ENCODE measurements around the gene MAP9.
"Not testable (repeated sequence)": the region's sequence is repeated elsewhere in the genome, so short reads cannot be mapped to it uniquely, and the experiment has no call there.

The MAP9 gene

DNA sequence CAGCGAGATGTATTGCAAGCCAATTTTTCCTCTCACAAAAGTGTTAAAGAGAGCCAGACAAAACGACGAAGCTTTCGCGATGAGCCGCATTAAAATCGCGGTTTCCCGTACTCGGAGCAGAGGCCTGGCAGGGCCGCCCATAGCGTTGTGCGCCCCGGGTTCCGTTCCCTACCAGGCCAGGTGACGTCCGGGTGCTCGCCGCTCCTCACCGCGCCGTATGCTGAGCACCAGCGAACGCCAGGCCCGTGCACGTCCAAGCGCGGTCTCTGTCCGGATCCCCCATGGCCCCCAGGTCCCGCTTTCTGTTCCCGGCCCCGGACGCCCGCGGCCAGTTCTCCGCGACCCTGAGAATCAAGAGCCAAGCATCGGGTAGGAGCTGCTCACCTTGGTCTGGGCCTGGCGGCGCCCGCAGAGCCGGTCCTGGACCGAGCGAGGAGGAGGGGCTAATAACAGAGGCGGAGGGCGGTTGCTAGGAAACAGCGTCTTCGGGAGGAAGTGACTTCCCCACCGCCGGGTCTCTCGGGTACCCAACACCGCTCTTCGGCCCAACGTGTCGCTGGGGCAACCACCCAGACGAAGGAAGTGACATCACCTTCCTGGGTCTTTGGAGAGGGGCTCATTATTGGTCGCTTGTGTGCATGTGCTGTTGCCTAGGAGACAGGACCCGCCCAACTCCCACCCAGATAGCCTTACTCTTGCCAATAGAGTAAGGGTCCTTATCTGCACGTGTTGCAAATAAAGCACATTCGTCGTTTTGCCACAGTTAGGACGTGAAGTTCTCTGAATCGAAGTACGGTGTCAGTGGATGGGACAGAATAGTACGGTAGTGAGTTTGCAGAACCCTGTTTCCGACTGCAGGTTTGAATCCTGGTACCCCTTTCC is at the start of gene MAP9:
Gene MAP9 (minus strand): TSS at position 579 of the 882 bp plus-strand sequence. CDS start 1,115 bp downstream, outside the sequence.
- peak; percentile 97 for DNase-seq

DNA sequence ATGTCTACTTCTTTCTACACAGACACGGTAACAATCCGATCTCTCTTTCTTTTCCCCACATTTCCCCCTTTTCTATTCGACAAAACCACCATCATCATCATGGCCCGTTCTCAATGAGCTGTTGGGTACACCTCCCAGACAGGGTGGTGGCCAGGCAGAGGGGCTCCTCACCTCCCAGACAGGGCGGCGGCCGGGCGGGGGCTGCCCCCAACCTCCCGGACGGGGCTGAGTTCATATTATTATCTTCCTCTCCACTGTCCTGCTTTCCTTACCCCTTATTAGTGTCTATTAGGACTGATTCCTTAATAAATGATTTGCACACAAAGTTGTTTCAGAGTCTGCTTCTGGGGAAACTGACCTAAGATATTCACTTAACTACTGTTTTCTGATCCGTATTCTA is 48.0 kb upstream of the MAP9 start:
- DNase-seq: not testable (repeated sequence)

DNA sequence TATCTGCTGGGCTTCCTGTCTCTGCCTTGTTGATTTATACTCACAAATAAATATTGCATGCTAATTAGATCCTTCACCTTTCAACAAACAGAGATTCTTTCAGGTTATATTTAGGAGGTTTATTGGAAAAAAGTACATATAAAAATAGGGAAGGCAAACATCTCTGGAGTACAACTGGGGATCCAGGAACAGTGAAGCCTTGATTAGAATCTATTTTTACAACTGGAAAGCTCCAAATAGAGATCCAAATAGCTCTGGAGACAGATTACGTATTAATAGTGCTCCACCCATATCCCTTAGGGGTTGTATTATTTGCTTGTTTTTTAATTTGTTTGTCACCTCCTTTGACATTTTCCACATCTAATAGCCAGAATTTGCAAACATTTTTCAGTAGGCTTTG is 46.9 kb upstream of the MAP9 start:
- no peak for DNase-seq

DNA sequence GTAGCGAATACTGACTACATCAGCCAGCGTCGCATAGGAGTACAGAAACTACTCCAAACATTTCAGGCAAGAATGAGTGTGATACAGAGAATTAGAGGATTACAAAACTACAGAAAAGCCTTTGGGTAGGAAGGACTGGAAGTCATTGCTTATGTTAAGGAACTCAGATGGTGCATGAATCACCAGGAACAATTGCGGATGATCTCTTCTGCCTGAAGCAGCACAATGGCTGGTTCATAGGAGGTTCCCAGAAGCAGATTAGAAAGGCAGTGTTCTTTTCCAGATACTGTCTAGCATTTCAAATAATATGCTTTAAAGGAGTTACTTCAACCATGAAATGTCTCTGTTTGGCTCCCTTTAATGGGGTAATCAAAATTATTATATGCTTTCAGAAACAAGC is 42.5 kb upstream of the MAP9 start:
- DNase-seq: no peak

DNA sequence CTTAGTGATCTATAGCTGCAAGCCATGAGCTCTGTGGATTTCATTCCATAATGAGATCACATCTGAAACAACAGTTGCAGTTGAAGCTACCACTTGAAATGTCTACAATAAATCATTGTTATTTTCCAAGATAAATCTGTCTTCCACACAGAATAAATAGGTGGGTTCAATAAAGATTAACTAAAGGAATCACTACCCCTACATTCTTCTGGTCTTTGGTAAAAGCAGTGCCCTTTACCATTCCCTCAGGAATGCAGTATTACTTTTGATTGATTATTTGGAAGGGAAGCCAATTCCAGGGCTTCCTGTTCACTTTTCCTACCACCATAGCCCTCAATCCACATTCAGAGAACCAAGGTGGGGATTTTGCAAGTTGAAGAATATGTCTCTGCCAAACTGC is 38.9 kb upstream of the MAP9 start:
- DNase-seq: no peak

DNA sequence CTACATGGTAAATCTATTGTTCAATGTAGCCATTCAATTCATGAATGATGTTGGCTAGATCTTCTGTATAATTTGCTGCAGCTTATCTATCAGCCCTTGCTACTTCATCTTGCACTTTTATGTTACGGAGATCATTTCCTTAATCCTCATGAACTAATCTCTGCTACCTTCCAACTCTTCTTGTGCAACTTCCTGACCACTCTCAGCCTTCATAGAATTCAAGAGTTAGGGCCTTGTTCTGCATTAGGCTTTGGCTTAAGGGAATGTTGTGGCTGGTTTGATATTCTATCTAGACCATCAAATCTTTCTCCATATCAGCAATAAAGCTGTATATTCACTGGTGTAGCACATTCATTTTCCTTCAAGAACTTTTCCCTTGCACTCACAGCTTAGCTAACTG is 36.7 kb upstream of the MAP9 start:
- no peak for DNase-seq

DNA sequence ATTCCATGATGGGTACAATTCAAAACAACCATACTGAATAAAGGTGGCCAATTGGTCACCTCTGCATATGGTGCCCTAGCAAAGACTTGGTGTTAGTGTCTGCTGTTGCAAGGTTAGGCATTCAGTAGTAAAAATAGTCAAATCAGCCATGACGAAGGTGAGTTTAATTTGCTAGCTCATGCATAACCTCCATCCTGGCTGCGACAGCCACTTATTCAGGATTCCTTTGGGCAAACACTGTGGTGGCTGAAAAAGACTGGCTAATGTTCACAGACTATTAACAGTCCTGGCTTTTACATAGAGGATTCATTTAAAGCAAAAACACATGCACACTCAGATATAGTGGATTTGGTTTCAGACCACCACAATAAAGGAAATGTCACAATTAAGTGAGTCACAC is 34.8 kb upstream of the MAP9 start:
- no peak for DNase-seq

DNA sequence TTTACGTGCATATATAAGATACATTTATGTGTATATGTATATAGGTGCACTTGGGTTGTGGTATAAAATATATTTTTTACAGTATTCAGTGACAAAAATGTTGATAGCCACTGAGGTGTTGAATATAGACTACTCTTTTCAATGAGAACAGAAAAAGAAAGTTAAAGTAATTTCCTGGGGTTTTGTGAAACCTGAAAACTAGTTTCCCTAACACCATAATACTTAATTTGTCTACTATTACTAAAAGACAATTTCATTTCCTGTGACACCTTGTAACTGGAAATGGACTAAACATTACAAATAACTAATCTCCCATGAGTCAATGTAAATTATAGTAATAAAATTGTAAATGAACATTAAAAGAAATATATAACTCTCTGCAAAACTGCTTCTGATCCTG is 32.0 kb upstream of the MAP9 start:
- DNase-seq: no peak

DNA sequence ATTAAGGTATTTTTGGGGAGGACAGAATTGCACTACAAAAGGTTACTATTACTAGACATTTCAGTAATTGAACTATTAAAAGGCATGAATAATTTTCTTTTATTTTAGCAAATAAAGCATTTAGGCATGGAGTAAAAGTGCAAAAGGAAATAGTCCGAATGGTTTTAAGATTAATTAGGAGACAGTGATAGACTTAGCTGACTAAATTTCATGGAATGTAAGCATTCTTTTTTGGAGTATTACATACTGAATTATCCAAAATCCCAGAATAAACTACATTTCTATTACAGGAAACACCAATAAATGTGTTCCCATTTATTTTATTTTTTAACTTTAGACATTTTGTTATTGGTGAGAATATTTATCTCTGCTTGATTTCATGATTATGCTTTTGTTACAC is 30.7 kb upstream of the MAP9 start:
- no peak for DNase-seq

DNA sequence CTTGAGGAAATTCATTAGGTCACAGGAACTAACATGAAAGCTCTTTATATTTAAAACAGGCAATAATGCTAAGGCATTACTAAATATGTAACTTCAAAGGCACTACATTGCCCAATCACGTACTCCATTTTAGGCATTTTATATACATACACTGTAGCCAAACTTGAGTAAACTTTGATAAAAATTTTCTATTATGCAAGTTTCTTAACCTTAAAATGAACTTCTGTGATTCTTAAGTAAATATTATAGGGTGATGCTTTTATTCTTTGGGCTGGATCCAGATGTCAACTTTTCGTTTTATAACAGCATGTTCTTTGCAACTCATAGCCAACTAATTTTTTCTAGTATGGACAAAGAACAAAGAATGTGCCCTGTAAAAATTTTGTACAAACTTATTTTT is 28.3 kb upstream of the MAP9 start:
- DNase-seq: no peak

DNA sequence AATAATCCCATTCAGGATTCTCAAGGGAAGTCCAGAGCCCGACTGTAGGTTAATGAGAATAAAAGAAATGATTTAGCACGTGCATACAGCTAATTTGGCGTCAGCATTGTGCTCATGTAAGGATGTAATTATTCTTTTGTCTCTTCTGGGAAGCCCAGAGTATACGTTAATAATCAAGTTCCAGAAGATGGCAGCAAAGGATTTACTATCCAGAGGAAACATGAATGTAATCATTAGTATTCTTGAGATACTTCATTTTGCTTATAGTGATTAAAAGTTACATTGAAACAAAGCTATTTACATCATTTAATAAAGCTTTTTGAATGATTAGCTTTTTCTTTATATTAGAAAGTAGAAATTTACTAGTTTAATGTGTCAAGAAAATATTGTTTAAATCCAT is 27.1 kb upstream of the MAP9 start:
- DNase-seq: peak; percentile 78

DNA sequence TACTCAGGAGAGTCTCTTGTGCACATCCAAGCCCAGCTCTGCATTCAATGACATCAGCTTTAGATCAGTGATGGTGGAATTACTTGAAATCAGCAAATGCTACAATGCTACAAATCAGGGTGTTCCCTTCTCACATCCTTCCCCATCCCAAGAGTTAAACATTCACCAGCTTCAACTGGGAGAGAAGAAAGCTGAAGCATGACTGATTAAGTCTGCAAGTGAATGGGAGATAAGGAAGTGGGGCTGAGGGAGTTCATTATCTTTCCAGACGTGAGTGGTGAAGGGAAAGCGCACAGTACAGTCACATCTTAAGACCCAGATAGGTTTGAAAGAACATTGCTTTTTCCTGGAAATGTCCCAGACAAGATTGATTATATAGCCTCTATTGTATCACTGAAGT is 26.2 kb upstream of the MAP9 start:
- DNase-seq: peak; percentile 7

DNA sequence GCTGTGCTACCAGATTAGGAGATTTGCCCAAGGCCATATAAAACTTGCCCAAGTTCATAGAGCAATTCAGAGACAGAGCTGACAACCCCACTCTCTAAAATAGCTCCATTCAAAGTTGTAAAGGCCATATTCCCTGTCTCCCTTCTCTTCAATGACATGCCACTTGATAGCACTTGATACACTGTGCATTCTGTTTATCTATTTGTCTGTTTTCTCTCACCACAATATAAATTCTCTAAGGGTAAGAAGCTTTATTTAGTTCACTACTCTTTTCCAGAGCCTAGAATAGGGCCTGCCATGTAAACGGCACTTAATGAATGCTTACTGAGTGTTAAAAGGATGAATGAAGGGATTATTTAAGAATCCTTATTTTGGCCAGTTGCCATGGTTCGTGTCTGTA is 24.1 kb upstream of the MAP9 start:
- DNase-seq: no peak

DNA sequence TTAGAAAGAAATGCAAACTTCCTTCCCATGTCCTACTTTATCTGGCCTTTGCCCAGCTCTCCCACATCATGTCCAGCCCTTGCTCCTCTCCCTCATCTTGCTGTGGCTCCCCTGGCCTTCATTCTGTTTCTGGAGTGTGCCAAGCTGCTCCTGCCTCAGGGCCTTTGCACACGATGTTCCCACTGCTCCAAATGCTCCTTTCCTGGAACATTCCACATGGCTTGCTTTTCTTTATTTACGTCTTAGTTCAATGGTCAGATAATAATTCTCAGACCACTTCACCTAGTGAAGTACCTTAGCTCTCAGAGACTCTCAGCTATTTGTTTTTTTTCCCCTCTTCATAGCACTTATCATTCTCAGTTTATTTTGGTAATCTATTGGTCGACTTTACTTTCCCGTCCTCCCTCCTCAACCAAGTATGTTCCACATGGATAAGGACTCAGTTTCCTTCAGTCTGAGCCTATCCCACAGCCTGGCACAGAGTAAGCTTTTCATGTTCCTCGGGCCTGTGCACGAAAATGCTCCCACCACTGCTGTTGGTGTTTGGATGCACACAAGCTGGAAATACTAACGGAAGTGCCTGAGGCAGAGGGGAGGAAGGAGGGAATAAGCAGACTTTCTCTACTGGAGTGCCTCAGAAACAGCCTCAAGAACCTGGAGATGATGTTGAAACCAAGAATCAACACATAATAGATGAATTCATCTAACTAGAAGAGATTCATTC is 23.4 kb upstream of the MAP9 start:
- DNase-seq: no peak

DNA sequence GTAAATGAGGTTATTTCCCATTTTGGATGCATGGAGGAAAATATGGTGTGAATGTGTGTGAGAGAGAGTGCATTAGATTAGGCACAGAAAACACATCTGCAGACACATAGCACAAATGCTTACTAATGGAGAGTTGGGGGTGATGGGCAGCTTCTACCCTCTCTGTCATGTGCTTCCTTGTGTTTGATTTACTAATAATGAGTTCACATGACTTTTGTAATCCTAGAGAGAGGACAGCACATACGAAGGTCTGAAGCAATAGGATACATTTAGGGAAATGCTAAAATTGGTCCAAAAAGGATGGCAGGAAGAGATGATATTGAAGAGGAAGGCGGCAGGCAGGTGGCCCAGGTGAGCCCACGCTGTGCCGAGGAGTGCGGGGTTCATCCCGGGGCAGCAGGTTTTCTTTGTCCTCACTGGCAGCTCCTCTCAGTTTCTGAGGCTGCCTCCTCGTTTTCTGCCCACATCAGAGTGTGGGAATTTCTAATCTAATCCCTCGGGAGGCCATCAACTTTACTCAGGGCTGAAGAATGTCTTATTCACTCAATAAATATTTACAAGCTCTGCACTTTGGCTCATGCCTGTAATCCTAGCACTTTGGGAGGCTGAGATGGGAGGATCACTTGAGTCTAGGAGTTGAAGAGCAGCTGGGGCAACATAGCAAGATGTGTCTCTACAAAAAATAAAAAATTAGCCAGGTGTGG is 15.9 kb upstream of the MAP9 start:
- DNase-seq: no peak

DNA sequence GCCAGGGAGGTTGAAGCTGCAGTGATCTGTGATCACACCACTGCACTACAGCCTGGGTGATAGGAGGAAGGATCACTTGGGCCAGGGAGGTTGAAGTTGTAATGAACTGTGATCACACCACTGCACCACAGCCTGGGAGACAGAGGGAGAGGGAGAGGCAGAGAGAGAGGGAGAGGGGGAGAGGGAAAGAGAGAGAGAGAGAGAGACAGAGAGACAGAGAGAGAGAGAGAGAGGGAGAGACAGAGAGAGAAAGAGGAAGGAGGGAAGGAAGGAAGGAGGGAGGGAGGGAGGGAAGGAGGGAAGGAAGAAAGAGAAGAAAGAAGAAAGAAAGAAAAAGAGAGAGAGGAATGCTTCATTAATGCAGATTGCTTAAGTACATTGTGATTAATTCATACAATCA is 15.2 kb upstream of the MAP9 start:
- no peak for DNase-seq

DNA sequence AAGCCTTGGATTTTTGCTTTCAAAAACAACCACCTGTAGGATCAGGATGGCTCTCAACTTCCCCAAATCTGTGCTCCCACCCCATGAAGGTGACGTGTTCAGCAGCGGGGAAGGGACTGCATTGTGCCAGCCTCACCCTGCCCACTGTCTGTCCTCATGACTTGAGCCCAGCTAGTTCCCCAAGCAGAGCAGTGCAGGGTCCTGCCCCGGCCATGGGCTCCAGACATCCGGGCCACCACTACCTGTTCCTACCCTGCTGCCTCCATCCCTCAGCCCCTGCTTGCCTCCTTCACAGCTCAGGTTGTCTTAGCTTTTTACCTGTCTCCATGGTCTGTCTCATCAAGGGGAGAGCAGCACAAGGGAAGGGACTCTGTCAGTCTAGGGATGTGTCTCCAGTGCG is 11.4 kb upstream of the MAP9 start:
- DNase-seq: no peak

DNA sequence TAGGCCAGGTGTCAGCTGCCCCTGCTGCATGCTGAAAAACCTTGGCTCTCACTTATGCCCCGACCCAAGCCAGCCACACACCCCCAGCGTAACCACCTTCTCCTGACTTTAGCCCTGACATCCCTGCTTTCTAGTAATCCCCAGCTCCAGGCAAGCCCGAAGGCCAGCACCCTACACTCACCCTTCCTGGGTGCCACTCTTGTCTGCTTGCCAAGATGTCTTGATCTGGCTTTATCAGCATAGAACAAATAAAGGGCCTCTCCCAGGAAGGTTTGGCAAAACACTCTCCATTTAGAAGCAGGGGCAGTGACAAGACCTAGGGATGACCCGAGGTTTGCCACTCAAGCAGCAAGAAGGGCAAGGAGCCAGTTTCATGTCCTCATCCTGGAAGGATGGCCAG is 6.8 kb upstream of the MAP9 start:
- no peak for DNase-seq

DNA sequence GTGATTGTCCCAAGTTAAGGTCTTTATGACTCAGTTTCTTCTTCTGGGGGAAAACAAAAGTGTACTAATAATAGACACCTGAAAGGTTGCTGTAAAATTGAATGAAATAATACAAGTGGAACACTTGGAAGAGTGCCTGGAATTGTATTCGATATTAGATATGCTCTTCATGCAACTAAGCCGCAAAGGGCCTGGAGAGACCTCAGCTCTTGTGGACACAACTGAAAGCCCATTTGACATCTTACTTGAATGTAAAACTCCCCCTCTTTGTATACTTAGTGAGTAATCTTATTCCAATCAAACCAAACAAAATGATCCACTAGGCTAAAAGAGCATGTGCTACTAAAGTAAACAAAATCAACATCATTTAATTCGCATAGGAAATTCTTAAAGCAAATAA is 511 bp upstream of the MAP9 start:
- DNase-seq: no peak

DNA sequence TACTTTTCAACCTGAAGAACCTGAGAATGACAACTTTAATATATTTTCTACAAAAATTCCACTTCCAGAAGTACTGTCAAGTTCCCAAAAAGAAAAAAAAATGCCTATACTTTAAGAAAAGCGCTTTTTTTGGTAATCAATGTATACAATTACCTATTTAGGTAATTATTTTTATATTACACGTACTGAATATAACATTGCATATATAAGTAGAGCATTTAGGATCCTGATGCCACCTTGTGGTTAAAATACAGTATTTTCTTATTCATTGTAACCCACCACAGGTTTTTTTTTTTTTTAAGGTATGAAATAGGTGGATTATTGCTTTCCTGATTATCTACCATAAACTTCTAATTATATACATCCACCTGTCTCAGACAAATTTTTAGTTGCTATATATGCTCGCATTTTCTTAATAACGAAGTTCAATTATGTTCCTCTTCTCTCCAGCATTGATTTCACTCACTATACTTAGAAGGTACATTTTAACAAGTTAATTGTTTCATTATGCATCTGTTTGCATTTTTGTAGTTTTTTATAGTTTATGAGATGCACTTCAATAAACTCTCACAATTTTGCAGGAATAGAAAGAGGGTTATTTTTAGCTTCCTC is 5.2 kb downstream of the MAP9 start:
- peak; percentile 71 for DNase-seq

DNA sequence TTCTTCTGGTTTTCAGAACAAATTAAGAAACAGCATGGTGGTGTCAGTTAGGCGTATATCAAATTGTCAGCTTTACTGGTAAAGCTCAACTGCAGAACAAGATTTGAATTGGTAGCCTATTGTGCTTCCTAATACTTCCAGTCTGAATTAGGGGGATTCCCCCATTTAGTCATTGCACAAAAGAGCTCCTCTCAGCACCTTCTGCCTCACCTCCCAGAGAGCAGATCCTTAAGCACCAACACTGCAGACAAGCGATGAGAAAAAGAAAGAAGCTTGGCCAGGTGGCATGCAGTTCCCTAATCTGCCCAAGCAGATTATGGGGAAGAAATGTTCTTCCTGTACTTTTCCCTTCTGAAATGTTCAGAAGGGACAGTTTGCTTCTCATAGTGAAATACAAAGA is 9.2 kb downstream of the MAP9 start:
- no peak for DNase-seq

DNA sequence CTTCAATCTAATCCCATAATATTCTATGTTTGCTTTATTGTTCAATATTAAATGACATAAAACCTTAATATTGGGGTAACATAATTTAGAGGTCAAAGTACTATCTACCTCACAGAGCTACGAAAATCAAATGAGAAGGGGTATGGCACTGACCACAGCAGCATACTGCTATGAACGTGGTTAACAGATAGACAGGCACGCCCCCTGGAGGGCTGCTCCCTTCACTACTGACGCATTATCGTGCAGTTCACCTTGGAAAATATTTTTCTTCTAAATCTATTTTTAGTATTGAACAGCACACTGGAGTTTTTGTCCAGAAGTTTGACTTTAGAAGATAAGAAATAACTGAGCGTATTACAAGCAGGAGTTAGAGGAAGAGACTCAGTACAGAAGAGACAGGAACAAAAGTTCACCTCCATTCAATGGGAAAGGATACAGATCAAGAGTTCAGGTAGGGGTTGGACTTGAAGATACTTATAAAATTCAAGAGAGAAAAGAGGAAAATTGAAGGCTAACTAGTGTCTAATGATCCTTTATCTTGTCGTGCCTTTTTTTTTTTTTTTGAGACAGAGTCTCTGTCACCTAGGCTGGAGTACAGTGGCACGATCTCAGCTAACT is 22.7 kb downstream of the MAP9 start:
- peak; percentile 83 for DNase-seq

DNA sequence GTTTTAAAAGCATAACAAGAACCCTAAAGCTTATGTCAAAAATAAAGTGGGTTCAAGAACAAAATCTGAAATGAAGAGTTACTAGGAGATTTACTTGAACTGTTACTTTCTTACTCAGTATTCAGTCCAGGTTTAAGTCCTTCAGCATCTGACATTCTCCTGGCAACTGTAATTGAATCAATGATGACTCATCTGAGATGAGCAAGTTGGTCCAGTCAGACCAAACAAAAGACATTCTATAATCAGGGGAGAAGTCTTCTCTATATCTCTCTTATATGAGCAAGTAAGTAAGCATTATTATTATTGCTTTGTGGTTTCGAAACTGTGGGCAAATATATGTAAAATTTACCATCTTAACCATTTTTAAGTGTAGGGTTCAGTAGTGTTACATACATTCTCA is 34.6 kb downstream of the MAP9 start:
- DNase-seq: no peak

Data from hematopoietic multipotent progenitor cell treated with erythropoietin and hydrocortisone succinate and interleukin-3 and kit ligand, for 4 days (in vitro differentiated cells).